ENCODE results near the gene KRTAP10-2. TPM values are rescaled to one million over a fixed set of nuclear protein-coding genes. Genes with fewer than 3 reads are reported as not detected.

KRTAP10-2 gene
- total RNA-seq, 1 experiment from 2014 or later: not detected

Other genes starting within 250 kb of the KRTAP10-2 start
- gene CFAP410, start 212.1 kb downstream of the KRTAP10-2 start, total RNA-seq (2014; rRNA removed; shearing (Covaris generic); ENCODE audit: low replicate concordance): 7.9 and 12.8 TPM in 2 replicates
- 0.90 TPM in 1 of 2 replicates, not detected in the other for gene TRPM2, start 197.9 kb downstream of the KRTAP10-2 start, total RNA-seq (2014; rRNA removed; shearing (Covaris generic); ENCODE audit: low replicate concordance)
- not detected in 2 replicates for gene LRRC3, start 96.0 kb downstream of the KRTAP10-2 start, total RNA-seq (2014; rRNA removed; shearing (Covaris generic); ENCODE audit: low replicate concordance)
- gene KRTAP10-1, start 11.3 kb downstream of the KRTAP10-2 start, total RNA-seq (2014; rRNA removed; shearing (Covaris generic); ENCODE audit: low replicate concordance): not detected in 2 replicates
- not detected in 2 replicates for gene KRTAP10-3, start 7.3 kb upstream of the KRTAP10-2 start, total RNA-seq (2014; rRNA removed; shearing (Covaris generic); ENCODE audit: low replicate concordance)
- gene KRTAP10-4, start 22.2 kb upstream of the KRTAP10-2 start, total RNA-seq (2014; rRNA removed; shearing (Covaris generic); ENCODE audit: low replicate concordance): not detected in 2 replicates
- not detected in 2 replicates for gene KRTAP10-5, start 29.1 kb upstream of the KRTAP10-2 start, total RNA-seq (2014; rRNA removed; shearing (Covaris generic); ENCODE audit: low replicate concordance)
- not detected in 2 replicates for gene KRTAP10-6, start 41.0 kb upstream of the KRTAP10-2 start, total RNA-seq (2014; rRNA removed; shearing (Covaris generic); ENCODE audit: low replicate concordance)
- not detected in 2 replicates for gene KRTAP10-7, start 49.1 kb upstream of the KRTAP10-2 start, total RNA-seq (2014; rRNA removed; shearing (Covaris generic); ENCODE audit: low replicate concordance)
- gene KRTAP10-8, start 60.6 kb upstream of the KRTAP10-2 start, total RNA-seq (2014; rRNA removed; shearing (Covaris generic); ENCODE audit: low replicate concordance): not detected in 2 replicates
- not detected in 2 replicates for gene KRTAP10-9, start 75.6 kb upstream of the KRTAP10-2 start, total RNA-seq (2014; rRNA removed; shearing (Covaris generic); ENCODE audit: low replicate concordance)
- gene KRTAP10-10, start 85.9 kb upstream of the KRTAP10-2 start, total RNA-seq (2014; rRNA removed; shearing (Covaris generic); ENCODE audit: low replicate concordance): not detected in 2 replicates
- gene KRTAP10-11, start 94.9 kb upstream of the KRTAP10-2 start, total RNA-seq (2014; rRNA removed; shearing (Covaris generic); ENCODE audit: low replicate concordance): not detected in 2 replicates
- gene KRTAP12-4, start 103.2 kb upstream of the KRTAP10-2 start, total RNA-seq (2014; rRNA removed; shearing (Covaris generic); ENCODE audit: low replicate concordance): not detected in 2 replicates
- gene KRTAP12-3, start 106.4 kb upstream of the KRTAP10-2 start, total RNA-seq (2014; rRNA removed; shearing (Covaris generic); ENCODE audit: low replicate concordance): not detected in 2 replicates
- gene KRTAP12-2, start 115.4 kb upstream of the KRTAP10-2 start, total RNA-seq (2014; rRNA removed; shearing (Covaris generic); ENCODE audit: low replicate concordance): not detected in 2 replicates
- gene KRTAP12-1, start 130.7 kb upstream of the KRTAP10-2 start, total RNA-seq (2014; rRNA removed; shearing (Covaris generic); ENCODE audit: low replicate concordance): not detected in 2 replicates
- gene KRTAP10-12, start 145.7 kb upstream of the KRTAP10-2 start, total RNA-seq (2014; rRNA removed; shearing (Covaris generic); ENCODE audit: low replicate concordance): not detected in 2 replicates
- not detected in 2 replicates for gene TSPEAR, start 160.1 kb upstream of the KRTAP10-2 start, total RNA-seq (2014; rRNA removed; shearing (Covaris generic); ENCODE audit: low replicate concordance)

Data from Karpas-422 (cell line).